Naive B cell (primary cell): ENCODE results near the gene FRMD4A. TPM values are rescaled to one million over a fixed set of nuclear protein-coding genes. Genes with fewer than 3 reads are reported as not detected.

ENCODE experiments used
- ATAC-seq, 2 donors: fragments of 150-1000 bp; cut with Tn5 transposase; 2 replicates each; pipeline ENCODE4 v1.10.0; 2021; ENCODE audit warnings: low read depth in 2 of 2, mild to moderate bottlenecking in 2 of 2, moderate library complexity in 2 of 2
- DNase-seq: peaks from one replicate; pipeline ENCODE4 v3.0.0; 2022
- H3K27ac Mint-ChIP-seq, 6 donors: one replicate each; pipeline ENCODE4 v1.8.0; 2020 to 2022; ENCODE audit warnings: mild to moderate bottlenecking in 6 of 6, mixed read lengths in 6 of 6, moderate library complexity in 5 of 6, inconsistent platforms in 2 of 6
- H3K27me3 Mint-ChIP-seq, 3 donors: one replicate each; pipeline ENCODE4 v1.8.0; 2021 to 2022; ENCODE audit warnings: mixed read lengths in 3 of 3, mild to moderate bottlenecking in 1 of 3
- H3K36me3 Mint-ChIP-seq, 2 donors: one replicate each; pipeline ENCODE4 v1.8.0; 2020 to 2022; ENCODE audit warnings: mixed read lengths in 2 of 2, inconsistent platforms in 1 of 2, mild to moderate bottlenecking in 1 of 2
- H3K4me1 Mint-ChIP-seq, 3 donors: one replicate each; pipeline ENCODE4 v1.8.0; 2020 to 2022; ENCODE audit warnings: mixed read lengths in 3 of 3, inconsistent platforms in 1 of 3, mild to moderate bottlenecking in 1 of 3, moderate library complexity in 1 of 3
- H3K4me3 Mint-ChIP-seq, 8 donors: one replicate each; pipeline ENCODE4 v1.8.0; 2020 to 2022; ENCODE audit warnings: mild to moderate bottlenecking in 8 of 8, mixed read lengths in 8 of 8, moderate library complexity in 8 of 8, inconsistent platforms in 2 of 8
- H3K9me3 Mint-ChIP-seq, 7 donors: one replicate each; pipeline ENCODE4 v1.8.0; 2020 to 2022; ENCODE audit warnings: mixed read lengths in 7 of 7, mild to moderate bottlenecking in 5 of 7, inconsistent platforms in 2 of 7, moderate library complexity in 1 of 7
- polyA plus RNA-seq, 6 donors: library from polyadenylated mRNA; unstranded; fragments of 300-500 nt; fragmentation: Illumina TruSeq; gene quantifications; one replicate each; pipeline ENCODE4 v1.2.3, GENCODE V29; 2021; ENCODE audit warnings: low read depth in 6 of 6

The FRMD4A gene
- polyA plus RNA-seq, 6 donors from 2014 or later = 0.09 to 0.20 (median 0.10) TPM; not detected in 3

- ATAC-seq = no peak
- no peaks in the 10 kb centered on the region for H3K4me1 Mint-ChIP-seq
- peaks cover 4 to 8% of the 10 kb centered on the region in 2 donors for H3K36me3 Mint-ChIP-seq
- H3K27me3 Mint-ChIP-seq = peaks cover 5 to 41% (median 30%) of the 10 kb centered on the region in 3 donors
- H3K27ac Mint-ChIP-seq = no peak overlapping the region
- H3K4me3 Mint-ChIP-seq = no peak overlapping the region
- peaks cover 4 to 22% (median 7%) of the 10 kb centered on the region in 7 donors for H3K9me3 Mint-ChIP-seq
- DNase-seq = no peak
Measured at GRCh38 chr10:14102056-14102455, 228.7 kb downstream of the FRMD4A start.

- Mint-ChIP-seq H3K4me1 (no peaks in the 10 kb centered on the region), H3K27ac (no peak overlapping the region), H3K9me3 (peaks cover 0 to 6% (median 4%) of the 10 kb centered on the region in 7 donors), H3K36me3 (peaks cover 0 to 8% of the 10 kb centered on the region in 2 donors), H3K4me3 (no peak overlapping the region), H3K27me3 (peaks cover 5 to 25% (median 18%) of the 10 kb centered on the region in 3 donors)
- ATAC-seq (no peak), DNase-seq (no peak)
Measured at GRCh38 chr10:14099885-14100284, 230.8 kb downstream of the FRMD4A start.

- peak overlapping the region in 1 of 6 donors; percentile 74 for H3K27ac Mint-ChIP-seq
- H3K27me3 Mint-ChIP-seq = peaks cover 0 to 14% (median 4%) of the 10 kb centered on the region in 3 donors
- no peak overlapping the region for H3K4me3 Mint-ChIP-seq
- DNase-seq = no peak
- peaks cover 0 to 4% (median 0%) of the 10 kb centered on the region in 3 donors for H3K4me1 Mint-ChIP-seq
- H3K36me3 Mint-ChIP-seq = no peaks in the 10 kb centered on the region
- no peak for ATAC-seq
- no peaks in the 10 kb centered on the region for H3K9me3 Mint-ChIP-seq
Measured at GRCh38 chr10:14093730-14094484, 236.8 kb downstream of the FRMD4A start.

GRCh38 chr10:14092799-14093198 is 237.9 kb downstream of the FRMD4A start:
- no peak overlapping the region for H3K27ac Mint-ChIP-seq
- no peak overlapping the region for H3K4me3 Mint-ChIP-seq
- H3K27me3 Mint-ChIP-seq = peaks cover 0 to 7% (median 4%) of the 10 kb centered on the region in 3 donors
- peaks cover 0 to 4% (median 0%) of the 10 kb centered on the region in 3 donors for H3K4me1 Mint-ChIP-seq
- no peak for ATAC-seq
- no peaks in the 10 kb centered on the region for H3K36me3 Mint-ChIP-seq
- no peaks in the 10 kb centered on the region for H3K9me3 Mint-ChIP-seq
- no peak for DNase-seq

- Mint-ChIP-seq H3K4me3 (no peak overlapping the region), H3K4me1 (peaks cover 0 to 4% (median 0%) of the 10 kb centered on the region in 3 donors), H3K27me3 (peaks cover 11 to 23% (median 13%) of the 10 kb centered on the region in 3 donors), H3K9me3 (no peaks in the 10 kb centered on the region), H3K36me3 (no peaks in the 10 kb centered on the region), H3K27ac (peak overlapping the region in 1 of 6 donors; percentile 35)
- ATAC-seq (no peak), DNase-seq (no peak)
Measured at GRCh38 chr10:14089556-14090292, 241.0 kb downstream of the FRMD4A start.

GRCh38 chr10:14087566-14087965 is 243.2 kb downstream of the FRMD4A start:
- Mint-ChIP-seq H3K4me3 (no peak overlapping the region), H3K4me1 (peaks cover 0 to 4% (median 0%) of the 10 kb centered on the region in 3 donors), H3K9me3 (no peaks in the 10 kb centered on the region), H3K36me3 (no peaks in the 10 kb centered on the region), H3K27me3 (peaks cover 16 to 24% (median 19%) of the 10 kb centered on the region in 3 donors), H3K27ac (no peak overlapping the region)
- DNase-seq = no peak
- ATAC-seq = no peak

- peak overlapping the region in 1 of 6 donors; percentile 49 for H3K27ac Mint-ChIP-seq
- no peak for DNase-seq
- H3K4me1 Mint-ChIP-seq = peaks cover 0 to 4% (median 0%) of the 10 kb centered on the region in 3 donors
- peaks cover 16 to 21% (median 18%) of the 10 kb centered on the region in 3 donors for H3K27me3 Mint-ChIP-seq
- no peaks in the 10 kb centered on the region for H3K36me3 Mint-ChIP-seq
- H3K4me3 Mint-ChIP-seq = no peak overlapping the region
- no peaks in the 10 kb centered on the region for H3K9me3 Mint-ChIP-seq
- ATAC-seq = no peak
Measured at GRCh38 chr10:14086596-14086995, 244.1 kb downstream of the FRMD4A start.

- no peaks in the 10 kb centered on the region for H3K4me1 Mint-ChIP-seq
- no peak overlapping the region for H3K4me3 Mint-ChIP-seq
- peaks cover 0 to 3% (median 0%) of the 10 kb centered on the region in 7 donors for H3K9me3 Mint-ChIP-seq
- ATAC-seq = no peak
- H3K27me3 Mint-ChIP-seq = peaks cover 17 to 25% (median 23%) of the 10 kb centered on the region in 3 donors
- H3K36me3 Mint-ChIP-seq = no peaks in the 10 kb centered on the region
- no peak for DNase-seq
- peak overlapping the region in 1 of 6 donors; percentile 32 for H3K27ac Mint-ChIP-seq
Measured at GRCh38 chr10:14084875-14085274, 245.8 kb downstream of the FRMD4A start.

- H3K36me3 Mint-ChIP-seq = no peaks in the 10 kb centered on the region
- H3K27ac Mint-ChIP-seq = no peak overlapping the region
- H3K4me1 Mint-ChIP-seq = no peaks in the 10 kb centered on the region
- no peak for DNase-seq
- peaks cover 29 to 45% (median 40%) of the 10 kb centered on the region in 3 donors for H3K27me3 Mint-ChIP-seq
- H3K9me3 Mint-ChIP-seq = peaks cover 0 to 16% (median 9%) of the 10 kb centered on the region in 7 donors
- H3K4me3 Mint-ChIP-seq = no peak overlapping the region
- no peak for ATAC-seq
Measured at GRCh38 chr10:14080795-14081194, 249.9 kb downstream of the FRMD4A start.

GRCh38 chr10:14077430-14077829 is 253.3 kb downstream of the FRMD4A start:
- no peak for DNase-seq
- H3K27me3 Mint-ChIP-seq = peaks cover 23 to 56% (median 48%) of the 10 kb centered on the region in 3 donors
- ATAC-seq = no peak
- H3K4me3 Mint-ChIP-seq = no peak overlapping the region
- H3K4me1 Mint-ChIP-seq = no peaks in the 10 kb centered on the region
- H3K36me3 Mint-ChIP-seq = no peaks in the 10 kb centered on the region
- peaks cover 2 to 16% (median 9%) of the 10 kb centered on the region in 7 donors for H3K9me3 Mint-ChIP-seq
- no peak overlapping the region for H3K27ac Mint-ChIP-seq

- no peak for DNase-seq
- Mint-ChIP-seq H3K9me3 (peaks cover 2 to 9% (median 6%) of the 10 kb centered on the region in 7 donors), H3K4me1 (no peaks in the 10 kb centered on the region), H3K27me3 (peaks cover 27 to 68% (median 60%) of the 10 kb centered on the region in 3 donors), H3K36me3 (no peaks in the 10 kb centered on the region), H3K27ac (no peak overlapping the region), H3K4me3 (no peak overlapping the region)
- no peak for ATAC-seq
Measured at GRCh38 chr10:14074062-14074884, 256.5 kb downstream of the FRMD4A start.

- Mint-ChIP-seq H3K4me1 (no peaks in the 10 kb centered on the region), H3K36me3 (no peaks in the 10 kb centered on the region), H3K9me3 (peaks cover 2 to 9% (median 6%) of the 10 kb centered on the region in 7 donors), H3K27me3 (peaks cover 20 to 63% (median 60%) of the 10 kb centered on the region in 3 donors), H3K27ac (no peak overlapping the region), H3K4me3 (no peak overlapping the region)
- ATAC-seq (no peak), DNase-seq (no peak)
Measured at GRCh38 chr10:14072541-14072940, 258.2 kb downstream of the FRMD4A start.

- Mint-ChIP-seq H3K27me3 (peaks cover 19 to 66% (median 59%) of the 10 kb centered on the region in 3 donors), H3K4me3 (no peak overlapping the region), H3K36me3 (no peaks in the 10 kb centered on the region), H3K27ac (no peak overlapping the region), H3K9me3 (peaks cover 4 to 15% (median 9%) of the 10 kb centered on the region in 7 donors), H3K4me1 (no peaks in the 10 kb centered on the region)
- no peak for DNase-seq
- ATAC-seq = no peak
Measured at GRCh38 chr10:14071956-14072355, 258.8 kb downstream of the FRMD4A start.
